IMR-90 (cell line): ENCODE measurements around the gene CKAP4. TPM values are rescaled to one million over a fixed set of nuclear protein-coding genes. Genes with fewer than 3 reads are reported as not detected.

Source experiments
- ATAC-seq: fragments of 200-7000 bp; cut with Tn5 transposase; 2 replicates; pipeline ENCODE4 v1.9.1; 2020; ENCODE audit warnings: low read depth, mild to moderate bottlenecking, moderate library complexity
- BruUV-seq: library from RNA; stranded (reverse); fragments of 400-500 nt; replicated peaks from 2 replicates; lab custom pipeline; 2021; lab: Mats Ljungman, UMichigan
- CTCF ChIA-PET: fragments of 300-600 bp; formaldehyde crosslinking; extraction: SDS; loops from one replicate; lab custom pipeline; 2021; ENCODE audit warnings: antibody characterized with exemption; lab: Yijun Ruan, JAX
- POLR2A ChIA-PET: fragments of 300-600 bp; sonication (Branson Sonifier 250); formaldehyde crosslinking; loops from one replicate; lab custom pipeline; 2022; ENCODE audit warnings: antibody characterized with exemption; ENCODE audit not compliant: unreplicated experiment; lab: Charles Lee
- DNase-seq: peaks from one replicate; pipeline ENCODE4 v3.0.0; 2013
- H2AFZ ChIP-seq: replicated peaks from 2 replicates; pipeline ENCODE3; 2013; ENCODE audit warnings: low read length, mild to moderate bottlenecking; ENCODE audit not compliant: poor library complexity
- H2AK5ac ChIP-seq: 2 replicates; pipeline ENCODE4 v1.6.1; 2013; ENCODE audit warnings: low read depth, low read length, inconsistent platforms
- H2AK9ac ChIP-seq: replicated peaks from 2 replicates; pipeline ENCODE3; 2013; ENCODE audit warnings: mild to moderate bottlenecking, low read depth, low read length, moderate library complexity; ENCODE audit not compliant: poor library complexity
- H2BK120ac ChIP-seq: 2 replicates; pipeline ENCODE4 v1.6.1; 2013; ENCODE audit warnings: low read depth, low read length, inconsistent platforms
- H2BK15ac ChIP-seq: 3 replicates; pipeline ENCODE4 v1.6.1; 2013; ENCODE audit warnings: low read depth, low read length, inconsistent platforms
- H2BK20ac ChIP-seq: 2 replicates; pipeline ENCODE4 v1.6.1; 2013; ENCODE audit warnings: low read depth, mild to moderate bottlenecking, inconsistent platforms, low read length, moderate library complexity
- H2BK5ac ChIP-seq: 2 replicates; pipeline ENCODE4 v1.6.1; 2013; ENCODE audit warnings: mild to moderate bottlenecking, low read depth, low read length, inconsistent platforms; ENCODE audit not compliant: poor library complexity, severe bottlenecking
- H3K14ac ChIP-seq: replicated peaks from 2 replicates; pipeline ENCODE4 v1.6.1; 2013; ENCODE audit warnings: low read depth, low read length, inconsistent platforms
- H3K18ac ChIP-seq: 2 replicates; pipeline ENCODE4 v1.6.1; 2013; ENCODE audit warnings: low read depth, low read length, control low read depth
- H3K23ac ChIP-seq: 2 replicates; pipeline ENCODE4 v1.6.1; 2013; ENCODE audit warnings: low read depth, low read length, inconsistent platforms
- H3K27ac ChIP-seq: 2 replicates; pipeline ENCODE4 v1.5.1; 2013; ENCODE audit warnings: mild to moderate bottlenecking, control low read depth, low read length; ENCODE audit not compliant: insufficient read depth
- H3K27me3 ChIP-seq: 2 replicates; pipeline ENCODE4 v1.6.1; 2013; ENCODE audit warnings: low read length; ENCODE audit not compliant: control insufficient read depth, insufficient read depth
- H3K36me3 ChIP-seq: 2 replicates; pipeline ENCODE4 v1.6.1; 2013; ENCODE audit warnings: low read length, mixed read lengths; ENCODE audit not compliant: control insufficient read depth, insufficient read depth
- H3K4ac ChIP-seq: 2 replicates; pipeline ENCODE4 v1.6.1; 2013; ENCODE audit warnings: low read depth, low read length, inconsistent platforms
- H3K4me1 ChIP-seq: 2 replicates; pipeline ENCODE4 v1.6.1; 2013; ENCODE audit warnings: low read length, mixed read lengths; ENCODE audit not compliant: control insufficient read depth, insufficient read depth
- H3K4me2 ChIP-seq: 2 replicates; pipeline ENCODE4 v1.6.1; 2013; ENCODE audit warnings: low read depth, mild to moderate bottlenecking, control low read depth, low read length, moderate library complexity
- H3K4me3 ChIP-seq: 2 replicates; pipeline ENCODE4 v1.5.1; 2013; ENCODE audit warnings: low read depth, mild to moderate bottlenecking, control low read depth, low read length, moderate library complexity; ENCODE audit not compliant: insufficient read depth
- H3K56ac ChIP-seq: 2 replicates; pipeline ENCODE4 v1.6.1; 2013; ENCODE audit warnings: low read length, inconsistent platforms; ENCODE audit not compliant: insufficient read depth; ENCODE audit errors: extremely low read depth
- H3K79me1 ChIP-seq, 2 experiments: 2 replicates each; pipeline ENCODE4 v1.6.1; 2013; ENCODE audit warnings: low read length in 2 of 2, inconsistent platforms in 1 of 2, low read depth in 1 of 2
- H3K9ac ChIP-seq: 2 replicates; pipeline ENCODE4 v1.6.1; 2013; ENCODE audit warnings: low read depth, low read length, control low read depth
- H3K9me1 ChIP-seq: 2 replicates; pipeline ENCODE4 v1.6.1; 2013; ENCODE audit warnings: low read length, inconsistent platforms; ENCODE audit not compliant: insufficient read depth
- H3K9me3 ChIP-seq: 2 replicates; pipeline ENCODE4 v1.6.1; 2013; ENCODE audit warnings: low read length; ENCODE audit not compliant: control insufficient read depth, insufficient read depth
- H4K20me1 ChIP-seq: 2 replicates; pipeline ENCODE4 v1.6.1; 2013; ENCODE audit warnings: low read length, inconsistent platforms; ENCODE audit not compliant: insufficient read depth
- H4K5ac ChIP-seq: 2 replicates; pipeline ENCODE4 v1.6.1; 2013; ENCODE audit warnings: mild to moderate bottlenecking, low read depth, low read length, control low read depth
- H4K8ac ChIP-seq, 2 experiments: 2 replicates each; pipeline ENCODE4 v1.6.1; 2013; ENCODE audit warnings: low read depth in 2 of 2, low read length in 2 of 2, control low read depth in 1 of 2, inconsistent platforms in 1 of 2
- H4K91ac ChIP-seq: 2 replicates; pipeline ENCODE4 v1.6.1; 2013; ENCODE audit warnings: low read depth, low read length, inconsistent platforms; ENCODE audit not compliant: insufficient read depth
- CHD1 ChIP-seq: IDR thresholded peaks from 2 replicates; pipeline ENCODE4 v1.6.1; 2012; ENCODE audit warnings: low read depth, low read length, improper control_type of control experiment
- MAFK ChIP-seq: IDR thresholded peaks from 2 replicates; pipeline ENCODE4 v1.6.1; 2012; ENCODE audit warnings: low read depth, low read length, improper control_type of control experiment
- MAZ ChIP-seq: IDR thresholded peaks from 2 replicates; pipeline ENCODE4 v1.6.1; 2012; ENCODE audit warnings: low read depth, mild to moderate bottlenecking, low read length, improper control_type of control experiment, moderate library complexity, borderline replicate concordance
- POLR2A ChIP-seq: IDR thresholded peaks from 2 replicates; pipeline ENCODE4 v1.6.1; 2012; ENCODE audit warnings: mild to moderate bottlenecking, low read depth, low read length
- RAD21 ChIP-seq: IDR thresholded peaks from 2 replicates; pipeline ENCODE4 v1.6.1; 2012; ENCODE audit warnings: low read length, improper control_type of control experiment
- RCOR1 ChIP-seq: IDR thresholded peaks from 2 replicates; pipeline ENCODE4 v1.6.1; 2012; ENCODE audit warnings: mild to moderate bottlenecking, low read length, improper control_type of control experiment; ENCODE audit not compliant: insufficient replicate concordance
- SMC3 ChIP-seq: fragments of 150-350 bp; IDR thresholded peaks from 2 replicates; pipeline ENCODE4 v1.6.1; 2016; ENCODE audit warnings: low read depth, mild to moderate bottlenecking, antibody characterized with exemption, low read length, moderate library complexity
- WGBS, 2 experiments: methylation state at CpG; one replicate each; pipeline versions ENCODE4 v1.1.5 to v1.1.7; 2013; ENCODE audit warnings: missing lambda C conversion rate in 2 of 2; ENCODE audit not compliant: insufficient read length in 1 of 2; ENCODE audit errors: extremely low coverage in 2 of 2; 5-methylcytosine and 5-hydroxymethylcytosine counted together
- dilution Hi-C: fragments of 300-500 bp; cut with HindIII; formaldehyde crosslinking; loops from one replicate; pipeline ENCODE4 v1.14.3; 2018; ENCODE audit warnings: low sequenced_read_pairs; ENCODE audit not compliant: unreplicated experiment
- in situ Hi-C: fragments of 300-500 bp; cut with MboI; formaldehyde crosslinking; loops from 3 replicates; pipeline ENCODE4 v1.14.3; 2019; ENCODE audit warnings: low sequenced_read_pairs, inconsistent platforms, mixed read lengths
- intact Hi-C: fragments of 100-400 bp; cut with micrococcal nuclease; formaldehyde crosslinking; loops from 2 replicates; pipeline ENCODE4 v1.10.0; 2022
- polyA plus RNA-seq, 3 experiments: library from polyadenylated mRNA; depleted of rRNA; stranded (reverse); fragments of >200 nt; gene quantifications; 2 replicates each; pipeline ENCODE4 v1.2.3, GENCODE V29; 2012; ENCODE audit warnings: low replicate concordance in 1 of 3
- total RNA-seq: library from RNA; depleted of rRNA; stranded (reverse); fragments of >200 nt; gene quantifications from 2 replicates; pipeline ENCODE4 v1.2.3, GENCODE V29; 2012
- TF ChIP-seq, protein P1 (sequence below): fragments of 150-350 bp; IDR thresholded peaks from 2 replicates; pipeline ENCODE4 v1.6.1; 2017; ENCODE audit warnings: mild to moderate bottlenecking, antibody characterized with exemption, low read length, low read depth
- TF ChIP-seq, protein P2 (sequence below): fragments of 150-350 bp; IDR thresholded peaks from 2 replicates; pipeline ENCODE4 v1.6.1; 2016; ENCODE audit warnings: low read depth, mild to moderate bottlenecking, low read length, moderate library complexity, borderline replicate concordance
- TF ChIP-seq, protein P3 (sequence below): conservative IDR thresholded peaks from 2 replicates; pipeline ENCODE4 v1.5.1; 2012; ENCODE audit warnings: mild to moderate bottlenecking, low read depth, low read length, improper control_type of control experiment

CKAP4 gene
- total and polyA plus RNA-seq, 2 of the 4 experiments (the other 2 are of a cell fraction): 94.5 to 297 TPM

DNA sequence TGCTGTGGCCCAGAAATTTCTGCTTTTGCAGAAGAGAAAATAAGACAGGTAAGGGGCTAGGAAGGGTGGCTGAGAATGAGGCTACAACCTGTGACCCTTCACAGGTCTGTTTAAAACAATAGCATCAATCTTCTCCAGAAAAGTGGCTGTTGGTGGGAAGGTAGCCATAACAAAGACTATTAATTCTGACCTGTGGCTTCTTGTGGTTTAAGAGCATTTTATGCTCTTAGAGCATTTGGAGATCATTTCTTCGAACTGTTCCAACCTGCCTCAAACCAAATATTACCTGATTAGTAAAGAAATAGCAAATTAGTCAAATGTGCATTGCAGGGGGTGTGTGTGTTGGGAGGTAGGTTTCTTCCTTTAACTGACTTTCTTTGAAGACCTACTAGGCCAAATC lies 39.5 kb upstream of the CKAP4 start:
- peak overlapping the region; percentile 88 for H2BK20ac ChIP-seq
- H2AFZ ChIP-seq: no peak overlapping the region
- TF ChIP-seq, protein P1, sequence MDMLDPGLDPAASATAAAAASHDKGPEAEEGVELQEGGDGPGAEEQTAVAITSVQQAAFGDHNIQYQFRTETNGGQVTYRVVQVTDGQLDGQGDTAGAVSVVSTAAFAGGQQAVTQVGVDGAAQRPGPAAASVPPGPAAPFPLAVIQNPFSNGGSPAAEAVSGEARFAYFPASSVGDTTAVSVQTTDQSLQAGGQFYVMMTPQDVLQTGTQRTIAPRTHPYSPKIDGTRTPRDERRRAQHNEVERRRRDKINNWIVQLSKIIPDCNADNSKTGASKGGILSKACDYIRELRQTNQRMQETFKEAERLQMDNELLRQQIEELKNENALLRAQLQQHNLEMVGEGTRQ: no peak
- TF ChIP-seq CHD1 (no peak), RCOR1 (no peak), SMC3 (no peak), MAFK (no peak), RAD21 (no peak), MAZ (no peak), POLR2A (no peak)
- TF ChIP-seq, protein P2, sequence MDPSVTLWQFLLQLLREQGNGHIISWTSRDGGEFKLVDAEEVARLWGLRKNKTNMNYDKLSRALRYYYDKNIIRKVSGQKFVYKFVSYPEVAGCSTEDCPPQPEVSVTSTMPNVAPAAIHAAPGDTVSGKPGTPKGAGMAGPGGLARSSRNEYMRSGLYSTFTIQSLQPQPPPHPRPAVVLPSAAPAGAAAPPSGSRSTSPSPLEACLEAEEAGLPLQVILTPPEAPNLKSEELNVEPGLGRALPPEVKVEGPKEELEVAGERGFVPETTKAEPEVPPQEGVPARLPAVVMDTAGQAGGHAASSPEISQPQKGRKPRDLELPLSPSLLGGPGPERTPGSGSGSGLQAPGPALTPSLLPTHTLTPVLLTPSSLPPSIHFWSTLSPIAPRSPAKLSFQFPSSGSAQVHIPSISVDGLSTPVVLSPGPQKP: no peak
- TF ChIP-seq, protein P3, sequence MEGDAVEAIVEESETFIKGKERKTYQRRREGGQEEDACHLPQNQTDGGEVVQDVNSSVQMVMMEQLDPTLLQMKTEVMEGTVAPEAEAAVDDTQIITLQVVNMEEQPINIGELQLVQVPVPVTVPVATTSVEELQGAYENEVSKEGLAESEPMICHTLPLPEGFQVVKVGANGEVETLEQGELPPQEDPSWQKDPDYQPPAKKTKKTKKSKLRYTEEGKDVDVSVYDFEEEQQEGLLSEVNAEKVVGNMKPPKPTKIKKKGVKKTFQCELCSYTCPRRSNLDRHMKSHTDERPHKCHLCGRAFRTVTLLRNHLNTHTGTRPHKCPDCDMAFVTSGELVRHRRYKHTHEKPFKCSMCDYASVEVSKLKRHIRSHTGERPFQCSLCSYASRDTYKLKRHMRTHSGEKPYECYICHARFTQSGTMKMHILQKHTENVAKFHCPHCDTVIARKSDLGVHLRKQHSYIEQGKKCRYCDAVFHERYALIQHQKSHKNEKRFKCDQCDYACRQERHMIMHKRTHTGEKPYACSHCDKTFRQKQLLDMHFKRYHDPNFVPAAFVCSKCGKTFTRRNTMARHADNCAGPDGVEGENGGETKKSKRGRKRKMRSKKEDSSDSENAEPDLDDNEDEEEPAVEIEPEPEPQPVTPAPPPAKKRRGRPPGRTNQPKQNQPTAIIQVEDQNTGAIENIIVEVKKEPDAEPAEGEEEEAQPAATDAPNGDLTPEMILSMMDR: no peak
- intact Hi-C loops (loop anchor here (5.0 kb wide), 1 partner anchor 40 kb away; the partner anchor contains the start of gene CKAP4), dilution Hi-C loops (no loop called here), in situ Hi-C loops (loop anchor here (5.0 kb wide), 1 partner anchor 35 kb away; no protein-coding TSS in a partner anchor)
- peak overlapping the region; percentile 88 for H2BK120ac ChIP-seq
- H3K9ac ChIP-seq: no peak overlapping the region
- H2AK9ac ChIP-seq: no peak overlapping the region
- no peak overlapping the region for H2BK5ac ChIP-seq
- peak overlapping the region; percentile 1; the same call in 1 of the 3 replicates for H2BK15ac ChIP-seq
- no peaks in the 10 kb centered on the region for H3K9me3 ChIP-seq
- H3K36me3 ChIP-seq: no peaks in the 10 kb centered on the region
- peaks cover 8% of the 10 kb centered on the region for H3K4me1 ChIP-seq
- ATAC-seq (no peak), DNase-seq (no peak)
- no CpG with 5 or more reads among the region's 1 CpG for WGBS, 2 experiments
- no peaks in the 10 kb centered on the region for H3K79me1 ChIP-seq
- peak overlapping the region; percentile 62 for H3K4ac ChIP-seq
- H2AK5ac ChIP-seq: 0 out of 2 replicates have a peak overlapping the region, but pooled peaks have one; percentile 89
- no peak overlapping the region for H3K4me2 ChIP-seq
- no peak overlapping the region for H4K5ac ChIP-seq
- no peak overlapping the region for H3K23ac ChIP-seq
- peak overlapping the region; percentile 37; the same call in 1 of the 2 replicates for H4K91ac ChIP-seq
- no peaks in the 10 kb centered on the region for H4K20me1 ChIP-seq
- no peak overlapping the region; the same call in 1 of the 2 replicates for H3K56ac ChIP-seq
- H3K14ac ChIP-seq: 0 out of 2 replicates have a peak overlapping the region, but pooled peaks have one; percentile 35
- H4K8ac ChIP-seq: no peak overlapping the region; a peak in 1 of 4 replicates
- no peak overlapping the region for H3K4me3 ChIP-seq
- no peaks in the 10 kb centered on the region for H3K27me3 ChIP-seq
- BruUV-seq: no TSS peak
- ChIA-PET POLR2A (no interaction called here), CTCF (no interaction called here)
- H3K9me1 ChIP-seq: peaks cover 11% of the 10 kb centered on the region
- no peak overlapping the region for H3K18ac ChIP-seq
- no peak overlapping the region for H3K27ac ChIP-seq
